Measurements from ENCODE around the gene STIM2.

STIM2 gene

GRCh38 chr4:27048429-27049238 lies 188.0 kb downstream of the STIM2 start:
- peak; percentile 17 for DNase-seq

GRCh38 chr4:27049239-27049829 lies 188.7 kb downstream of the STIM2 start:
- no peak for DNase-seq

- DNase-seq: no peak
Observed at GRCh38 chr4:27050731-27051130, 190.1 kb downstream of the STIM2 start.

- no peak for DNase-seq
Observed at GRCh38 chr4:27055221-27055760, 194.7 kb downstream of the STIM2 start.

GRCh38 chr4:27056281-27056680 lies 195.6 kb downstream of the STIM2 start:
- no peak for DNase-seq

- DNase-seq: no peak
Observed at GRCh38 chr4:27057053-27057452, 196.4 kb downstream of the STIM2 start.

GRCh38 chr4:27057662-27058061 lies 197.0 kb downstream of the STIM2 start:
- no peak for DNase-seq

- no peak for DNase-seq
Observed at GRCh38 chr4:27058819-27059406, 198.3 kb downstream of the STIM2 start.

GRCh38 chr4:27059446-27059845 lies 198.8 kb downstream of the STIM2 start:
- no peak for DNase-seq

GRCh38 chr4:27062256-27062655 lies 201.6 kb downstream of the STIM2 start:
- DNase-seq: no peak

- no peak for DNase-seq
Observed at GRCh38 chr4:27066591-27066990, 205.9 kb downstream of the STIM2 start.

- no peak for DNase-seq
Observed at GRCh38 chr4:27068151-27068867, 207.7 kb downstream of the STIM2 start.
